Tibial artery (tissue), 4 donors: ENCODE data around the gene NEDD4L.

ENCODE experiments used
- DNase-seq, 2 donors: peaks; one replicate each; pipeline ENCODE4 v3.0.0-alpha.2; 2019
- H3K27ac ChIP-seq, 2 donors: fragments of 200-600 bp; sonication (generic) in 1 of 2; 1 replicate in 1 of 2; 2 replicates in 1 of 2; pipeline ENCODE4 v1.5.1; 2018 to 2019; ENCODE audit warnings: mild to moderate bottlenecking in 1 of 2
- H3K27me3 ChIP-seq, 2 donors: fragments of 200-600 bp; sonication (generic) in 1 of 2; one replicate each; pipeline versions ENCODE4 v1.5.1 to v1.6.0; 2016 to 2019
- H3K36me3 ChIP-seq, 3 donors: fragments of 200-600 bp; sonication (generic) in 2 of 3; one replicate each; pipeline ENCODE4 v1.5.1; 2016 to 2019; ENCODE audit warnings: mild to moderate bottlenecking in 2 of 3
- H3K4me1 ChIP-seq, 4 donors: fragments of 200-600 bp; sonication (generic) in 2 of 4; 1 replicate in 3 of 4; 2 replicates in 1 of 4; pipeline ENCODE4 v1.5.1; 2016 to 2019
- H3K4me3 ChIP-seq, 2 donors: fragments of 200-600 bp; sonication (generic) in 1 of 2; 1 replicate in 1 of 2; 2 replicates in 1 of 2; pipeline ENCODE4 v1.5.1; 2018 to 2019; ENCODE audit warnings: mild to moderate bottlenecking in 2 of 2
- H3K9me3 ChIP-seq, 3 donors: fragments of 200-600 bp; sonication (generic) in 1 of 3; one replicate each; pipeline ENCODE4 v1.5.1; 2016 to 2019
- CTCF ChIP-seq, 2 experiments: fragments of 200-600 bp in 1 of 2; fragments of 450-650 bp in 1 of 2; IDR thresholded peaks; one replicate each; pipeline ENCODE4 v1.5.1; 2017 to 2019; ENCODE audit warnings: antibody characterized with exemption in 2 of 2, mild to moderate bottlenecking in 1 of 2, moderate library complexity in 1 of 2
- intact Hi-C: fragments of 100-400 bp; cut with DNase I; formaldehyde crosslinking; loops from one replicate; pipeline ENCODE4 v1.15.0; 2023; ENCODE audit warnings: low total_unique reads

The NEDD4L gene

GRCh38 chr18:58297198-58297597 is 253.2 kb downstream of the NEDD4L start:
- intact Hi-C loops: no loop called here
- H3K4me1 ChIP-seq: no peaks in the 10 kb centered on the region

GRCh38 chr18:58298251-58299134 is 254.5 kb downstream of the NEDD4L start:
- Histone ChIP-seq H3K9me3 (no peaks in the 10 kb centered on the region), H3K27ac (no peak overlapping the region), H3K36me3 (no peaks in the 10 kb centered on the region), H3K4me1 (no peaks in the 10 kb centered on the region), H3K4me3 (no peak overlapping the region), H3K27me3 (no peaks in the 10 kb centered on the region)
- intact Hi-C loops: no loop called here
- no peak for TF ChIP-seq CTCF (IDR thresholded peaks at IDR 0.05)
- DNase-seq: no peak

More at GRCh38 chr18:58297198-58297597, 253.2 kb downstream of the NEDD4L start:
- H3K27me3 ChIP-seq: no peaks in the 10 kb centered on the region
- no peak overlapping the region for H3K4me3 ChIP-seq
- H3K9me3 ChIP-seq: no peaks in the 10 kb centered on the region
- no peak overlapping the region for H3K27ac ChIP-seq
- TF ChIP-seq CTCF (IDR thresholded peaks at IDR 0.05): no peak
- no peaks in the 10 kb centered on the region for H3K36me3 ChIP-seq
- no peak for DNase-seq

- intact Hi-C loops: no loop called here
- Histone ChIP-seq H3K27ac (no peak overlapping the region), H3K9me3 (no peaks in the 10 kb centered on the region), H3K4me1 (no peaks in the 10 kb centered on the region), H3K36me3 (no peaks in the 10 kb centered on the region), H3K27me3 (no peaks in the 10 kb centered on the region), H3K4me3 (no peak overlapping the region)
- no peak for TF ChIP-seq CTCF (IDR thresholded peaks at IDR 0.05)
- DNase-seq: no peak
These were observed 255.1 kb downstream of the NEDD4L start for GRCh38 chr18:58299135-58299473.

GRCh38 chr18:58299936-58300335 is 255.9 kb downstream of the NEDD4L start:
- Histone ChIP-seq H3K9me3 (no peaks in the 10 kb centered on the region), H3K4me1 (no peaks in the 10 kb centered on the region), H3K4me3 (no peak overlapping the region), H3K27me3 (no peaks in the 10 kb centered on the region), H3K27ac (no peak overlapping the region), H3K36me3 (no peaks in the 10 kb centered on the region)
- no peak for DNase-seq
- no peak for TF ChIP-seq CTCF (IDR thresholded peaks at IDR 0.05)
- intact Hi-C loops: no loop called here

DNA sequence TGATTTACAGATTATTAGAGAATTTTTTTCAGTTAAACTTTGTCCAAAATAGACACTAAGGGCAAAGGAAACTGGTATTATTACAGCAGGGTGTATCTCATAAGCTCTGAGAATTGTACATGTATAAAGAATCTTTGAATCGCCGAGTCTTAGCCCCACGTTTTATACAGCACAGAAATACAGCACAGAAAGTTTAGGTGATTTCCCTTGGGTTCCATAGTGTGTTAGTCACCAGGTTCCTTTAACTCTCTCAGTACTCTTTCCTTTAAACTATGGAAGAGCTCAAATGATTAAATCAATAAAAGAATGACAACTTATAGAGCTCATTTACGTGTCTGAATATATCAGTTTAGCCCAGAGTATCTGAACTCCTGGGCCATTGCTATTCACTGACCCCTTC is 256.8 kb downstream of the NEDD4L start:
- Histone ChIP-seq H3K36me3 (no peaks in the 10 kb centered on the region), H3K4me1 (no peaks in the 10 kb centered on the region), H3K27ac (no peak overlapping the region), H3K27me3 (no peaks in the 10 kb centered on the region), H3K4me3 (no peak overlapping the region), H3K9me3 (peaks cover 0 to 6% (median 0%) of the 10 kb centered on the region in 3 donors)
- TF ChIP-seq CTCF (IDR thresholded peaks at IDR 0.05): no peak
- DNase-seq: no peak
- intact Hi-C loops: no loop called here
